Skin epidermis (tissue), 12 donors: Measurements from ENCODE around the gene PSEN2.

ENCODE experiments used
- H3K27ac ChIP-seq, 21 experiments: fragments of 200-600 bp; sonication (generic) in 11 of 21; one replicate each; pipeline ENCODE4 v1.5.0; 2020; ENCODE audit warnings: mild to moderate bottlenecking in 3 of 21, inconsistent platforms in 2 of 21, moderate library complexity in 2 of 21
- H3K4me3 ChIP-seq, 7 experiments: fragments of 200-600 bp; sonication (generic) in 2 of 7; one replicate each; pipeline ENCODE4 v1.5.0; 2020; ENCODE audit warnings: inconsistent platforms in 2 of 7, mild to moderate bottlenecking in 2 of 7, moderate library complexity in 1 of 7

Gene PSEN2

DNA sequence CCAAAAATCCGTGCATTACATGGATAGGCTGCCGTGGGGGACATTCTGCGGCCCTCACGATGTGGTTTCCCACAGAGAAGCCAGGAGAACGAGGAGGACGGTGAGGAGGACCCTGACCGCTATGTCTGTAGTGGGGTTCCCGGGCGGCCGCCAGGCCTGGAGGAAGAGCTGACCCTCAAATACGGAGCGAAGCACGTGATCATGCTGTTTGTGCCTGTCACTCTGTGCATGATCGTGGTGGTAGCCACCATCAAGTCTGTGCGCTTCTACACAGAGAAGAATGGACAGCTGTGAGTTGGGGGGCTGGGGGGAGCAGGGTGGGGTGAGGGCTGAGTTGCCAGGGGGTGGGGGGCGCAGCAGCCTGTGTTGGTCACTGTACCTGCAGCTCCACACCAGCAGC lies 13.2 kb downstream of the PSEN2 start:
- Histone ChIP-seq H3K27ac (peak overlapping the region in 1 of 21 experiments; percentile 78), H3K4me3 (no peak overlapping the region)

DNA sequence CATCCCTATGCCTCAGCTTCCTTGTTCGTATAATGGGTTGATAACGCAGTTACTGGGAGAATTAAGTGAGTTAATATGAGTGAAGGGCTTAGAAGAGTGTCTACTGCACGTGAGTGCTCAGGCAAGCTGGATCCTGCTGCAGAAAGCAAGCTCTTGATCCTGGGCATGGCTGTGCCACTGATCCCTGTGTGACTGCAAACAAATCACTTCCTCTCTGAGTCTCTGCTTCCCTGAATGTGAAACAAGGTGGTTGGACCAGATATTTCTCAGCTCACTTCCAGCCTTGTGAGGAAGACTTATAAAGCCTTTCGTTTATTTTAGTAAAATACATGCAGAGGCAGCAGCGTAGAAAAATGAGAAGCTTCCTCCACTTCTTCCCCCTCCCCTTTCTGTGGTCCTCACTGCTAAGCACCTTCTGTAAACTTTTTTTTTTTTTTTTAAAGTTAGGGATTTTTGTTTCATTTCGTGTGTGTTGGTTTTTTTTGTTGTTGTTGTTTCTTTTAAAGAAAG lies 13.8 kb downstream of the PSEN2 start:
- no peak overlapping the region for H3K4me3 ChIP-seq
- H3K27ac ChIP-seq = no peak overlapping the region

DNA sequence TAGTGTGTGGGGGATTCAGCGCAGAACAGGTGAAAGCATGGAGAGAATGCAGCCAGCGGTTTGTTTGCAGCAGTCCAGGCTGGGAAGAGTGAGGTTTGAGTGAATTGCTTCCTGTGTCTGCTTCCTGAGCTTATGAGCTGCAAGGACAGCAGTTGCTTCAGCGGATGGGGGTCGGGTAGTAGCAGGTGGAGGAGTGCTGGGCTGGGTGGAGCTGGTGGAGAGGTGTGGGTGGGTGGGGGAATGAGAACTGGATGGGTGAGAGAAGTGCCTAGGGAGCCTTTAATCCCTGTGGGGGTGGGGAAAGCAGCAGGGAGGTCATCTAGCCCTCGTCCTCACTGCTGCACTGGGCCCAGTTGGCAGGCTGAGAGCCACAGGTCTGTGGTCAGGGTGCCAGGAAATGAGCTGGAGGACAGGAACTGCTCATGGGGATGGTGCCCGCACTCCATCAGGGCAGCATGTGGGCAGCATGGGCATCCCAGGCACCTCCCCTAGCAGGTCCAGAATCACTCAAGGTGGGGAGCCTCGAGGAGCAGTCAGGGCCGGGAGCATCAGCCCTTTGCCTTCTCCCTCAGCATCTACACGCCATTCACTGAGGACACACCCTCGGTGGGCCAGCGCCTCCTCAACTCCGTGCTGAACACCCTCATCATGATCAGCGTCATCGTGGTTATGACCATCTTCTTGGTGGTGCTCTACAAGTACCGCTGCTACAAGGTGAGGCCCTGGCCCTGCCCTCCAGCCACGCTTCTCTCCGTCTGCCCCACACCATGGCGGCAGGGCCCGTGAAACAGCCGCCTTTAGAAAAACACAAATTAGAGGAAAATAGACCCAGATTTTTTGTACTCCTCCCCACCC lies 14.8 kb downstream of the PSEN2 start:
- Histone ChIP-seq H3K27ac (no peak overlapping the region), H3K4me3 (no peak overlapping the region)

DNA sequence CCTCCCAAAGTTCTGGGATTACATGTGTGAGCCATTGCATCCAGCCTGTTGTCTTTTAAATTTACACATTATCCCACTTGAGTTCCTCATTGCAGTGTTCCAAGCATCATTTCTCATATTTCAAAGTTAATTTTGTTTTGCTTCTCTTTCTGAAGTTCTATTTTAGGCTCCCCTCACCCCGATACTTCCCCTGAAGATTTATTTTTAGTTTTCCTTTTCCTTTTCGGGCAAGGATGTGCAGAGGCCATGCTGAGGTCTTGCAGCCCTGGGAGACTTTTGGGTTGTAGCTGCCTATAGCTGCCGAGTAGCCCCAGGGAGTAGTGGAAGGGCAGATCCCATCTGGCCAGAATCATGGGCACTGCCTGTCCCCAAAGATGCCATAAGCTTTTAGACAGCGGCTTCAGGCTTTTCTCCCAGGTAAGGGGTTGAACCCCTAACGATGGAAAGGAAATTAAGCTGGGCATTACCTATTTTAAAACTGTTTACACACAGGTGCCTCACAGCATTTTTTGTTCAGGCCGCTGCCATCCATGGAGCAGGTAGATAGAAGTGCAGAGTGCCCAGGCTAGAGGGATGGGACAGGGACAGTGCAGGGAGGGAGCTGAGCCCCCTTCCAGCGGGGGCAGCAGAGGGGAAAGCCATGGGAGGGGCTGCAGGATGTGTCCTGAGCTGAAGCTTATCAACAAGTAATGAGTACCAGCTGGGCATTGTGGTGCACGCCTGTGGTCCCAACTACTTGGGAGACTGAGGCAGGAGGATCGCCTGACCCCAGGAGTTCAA lies 15.9 kb downstream of the PSEN2 start:
- Histone ChIP-seq H3K27ac (no peak overlapping the region), H3K4me3 (no peak overlapping the region)

DNA sequence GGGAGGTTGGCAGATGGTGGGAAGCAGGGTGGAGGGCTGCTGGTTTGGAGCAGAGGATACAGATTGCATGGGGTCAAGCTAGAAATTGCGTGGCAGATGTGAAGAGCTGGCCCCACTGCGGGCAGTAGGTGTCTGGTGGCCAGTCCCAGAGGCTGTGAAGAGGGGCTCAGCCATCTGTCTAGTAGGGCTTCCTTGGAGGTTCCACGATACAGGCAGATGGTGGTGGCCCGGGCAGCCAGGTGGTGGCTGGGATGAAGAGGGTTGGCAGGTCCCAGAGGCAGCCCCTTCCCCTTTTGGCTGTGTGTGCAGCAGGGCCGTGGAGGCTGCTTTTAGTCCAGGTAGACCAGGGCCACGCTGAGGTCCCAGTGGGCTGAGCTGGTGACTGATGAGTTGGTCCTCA lies 16.6 kb downstream of the PSEN2 start:
- Histone ChIP-seq H3K4me3 (no peak overlapping the region), H3K27ac (no peak overlapping the region)

DNA sequence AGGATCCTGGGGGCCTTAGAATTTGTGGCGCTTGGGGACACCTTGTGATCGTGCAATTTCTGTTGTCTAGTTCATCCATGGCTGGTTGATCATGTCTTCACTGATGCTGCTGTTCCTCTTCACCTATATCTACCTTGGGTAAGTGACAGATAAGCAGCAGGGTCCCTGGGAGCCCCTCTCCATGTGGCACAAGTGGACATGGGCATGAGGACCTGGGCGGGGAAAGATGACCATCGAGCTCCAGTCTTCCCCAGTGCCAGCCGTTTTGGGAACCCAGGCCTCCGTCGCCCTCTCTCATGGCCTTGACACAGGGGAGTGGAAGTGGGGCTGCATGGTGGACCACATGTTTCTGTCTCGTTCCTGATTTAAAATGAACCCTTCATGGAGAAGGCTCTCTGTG lies 17.6 kb downstream of the PSEN2 start:
- H3K4me3 ChIP-seq = no peak overlapping the region
- H3K27ac ChIP-seq = no peak overlapping the region

DNA sequence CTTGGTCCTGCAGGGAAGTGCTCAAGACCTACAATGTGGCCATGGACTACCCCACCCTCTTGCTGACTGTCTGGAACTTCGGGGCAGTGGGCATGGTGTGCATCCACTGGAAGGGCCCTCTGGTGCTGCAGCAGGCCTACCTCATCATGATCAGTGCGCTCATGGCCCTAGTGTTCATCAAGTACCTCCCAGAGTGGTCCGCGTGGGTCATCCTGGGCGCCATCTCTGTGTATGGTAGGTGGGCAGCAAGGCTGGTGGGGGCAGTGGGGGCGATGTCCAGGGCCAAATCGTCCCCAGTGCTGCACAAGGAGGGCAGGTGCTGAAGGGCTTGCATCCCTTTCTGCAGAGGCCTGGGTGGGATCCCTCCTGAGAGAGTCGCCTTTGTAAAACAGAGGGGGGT lies 18.4 kb downstream of the PSEN2 start:
- H3K27ac ChIP-seq = no peak overlapping the region
- H3K4me3 ChIP-seq = no peak overlapping the region

DNA sequence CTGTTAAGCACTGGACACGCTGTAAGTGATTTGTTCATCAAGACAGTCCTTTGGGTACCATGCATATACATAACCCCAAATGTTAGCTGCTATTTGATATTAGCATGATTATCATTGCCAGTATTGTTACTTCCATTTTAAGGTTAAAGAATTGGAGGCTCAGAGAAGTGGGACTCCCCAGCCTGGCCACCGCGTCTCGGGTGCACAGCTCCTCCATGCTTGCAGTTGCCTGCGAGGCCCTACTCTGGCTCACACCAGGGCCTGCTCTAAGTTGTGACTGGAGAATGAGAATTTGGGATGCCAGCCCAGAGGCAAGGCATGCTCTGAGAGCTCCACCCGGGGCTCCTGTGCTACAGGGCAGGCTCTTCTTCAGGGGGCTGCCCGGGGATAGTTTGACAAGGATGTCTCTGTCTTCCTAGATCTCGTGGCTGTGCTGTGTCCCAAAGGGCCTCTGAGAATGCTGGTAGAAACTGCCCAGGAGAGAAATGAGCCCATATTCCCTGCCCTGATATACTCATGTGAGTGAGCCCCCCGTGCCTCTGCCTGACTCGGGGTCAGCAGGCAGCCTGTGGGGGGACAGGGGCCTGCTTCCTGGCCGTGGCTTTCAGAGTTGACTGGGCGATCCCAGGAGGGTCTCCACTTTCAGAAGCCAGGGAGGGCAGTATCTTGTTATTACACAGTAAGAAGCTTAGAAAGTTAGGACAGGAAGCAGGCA lies 19.4 kb downstream of the PSEN2 start:
- no peak overlapping the region for H3K27ac ChIP-seq
- H3K4me3 ChIP-seq = no peak overlapping the region

DNA sequence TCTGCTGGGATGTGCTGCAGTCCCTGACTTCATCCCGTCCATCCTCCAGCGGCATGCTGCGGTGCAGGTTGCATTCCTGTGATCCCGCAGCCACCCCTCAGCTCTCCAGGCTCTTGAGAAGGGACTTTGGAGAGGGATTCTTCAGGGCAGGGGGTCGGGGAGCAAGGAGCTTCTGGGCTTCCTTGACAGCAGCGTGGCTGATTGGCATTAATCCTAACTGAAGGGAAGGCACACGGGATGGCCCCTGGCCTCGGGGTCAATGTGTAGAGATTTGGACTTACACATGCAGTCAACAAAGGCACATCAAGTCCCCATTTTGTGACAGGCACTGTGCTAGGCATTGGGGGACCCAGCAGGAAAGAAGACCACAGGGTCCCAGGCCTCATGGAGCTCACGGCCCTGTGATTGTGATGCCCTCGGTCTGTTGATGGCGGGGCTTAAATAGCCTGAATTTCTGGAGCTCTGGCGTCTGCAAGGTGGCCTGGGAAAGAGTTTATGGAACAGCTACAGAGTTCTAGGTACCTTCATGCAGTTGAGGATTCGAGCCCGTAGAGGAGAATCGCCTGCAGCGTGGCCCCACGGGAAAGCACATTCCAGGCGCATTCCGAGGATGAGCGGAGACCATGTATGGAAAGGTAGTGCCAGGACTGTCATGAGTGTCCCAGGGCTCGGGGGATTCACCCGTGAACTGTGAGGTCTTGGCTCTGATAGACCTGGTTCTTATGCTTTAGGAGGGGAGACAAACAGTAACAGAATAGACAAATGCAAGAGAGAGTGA lies 20.1 kb downstream of the PSEN2 start:
- Histone ChIP-seq H3K4me3 (no peak overlapping the region), H3K27ac (no peak overlapping the region)

DNA sequence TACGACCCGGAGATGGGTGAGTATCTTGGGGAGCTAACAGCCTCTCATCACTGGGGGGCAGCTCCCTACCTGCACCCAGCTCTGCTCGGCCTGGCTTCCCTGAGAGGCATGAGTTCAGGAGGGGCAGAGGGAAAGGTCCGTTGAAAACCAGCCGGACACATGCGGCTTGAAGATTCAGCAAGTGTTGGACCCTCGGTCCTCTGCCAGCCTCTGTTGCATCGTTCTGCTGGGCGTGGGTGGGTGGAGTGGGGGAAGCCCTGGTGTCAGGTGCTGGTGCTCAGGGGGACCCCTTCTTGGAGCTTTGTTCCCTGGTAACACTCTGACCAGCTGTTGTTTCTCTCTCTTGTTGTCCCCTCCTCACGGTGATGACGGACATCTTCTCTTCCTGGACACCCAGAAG lies 20.9 kb downstream of the PSEN2 start:
- no peak overlapping the region for H3K27ac ChIP-seq
- H3K4me3 ChIP-seq = no peak overlapping the region

DNA sequence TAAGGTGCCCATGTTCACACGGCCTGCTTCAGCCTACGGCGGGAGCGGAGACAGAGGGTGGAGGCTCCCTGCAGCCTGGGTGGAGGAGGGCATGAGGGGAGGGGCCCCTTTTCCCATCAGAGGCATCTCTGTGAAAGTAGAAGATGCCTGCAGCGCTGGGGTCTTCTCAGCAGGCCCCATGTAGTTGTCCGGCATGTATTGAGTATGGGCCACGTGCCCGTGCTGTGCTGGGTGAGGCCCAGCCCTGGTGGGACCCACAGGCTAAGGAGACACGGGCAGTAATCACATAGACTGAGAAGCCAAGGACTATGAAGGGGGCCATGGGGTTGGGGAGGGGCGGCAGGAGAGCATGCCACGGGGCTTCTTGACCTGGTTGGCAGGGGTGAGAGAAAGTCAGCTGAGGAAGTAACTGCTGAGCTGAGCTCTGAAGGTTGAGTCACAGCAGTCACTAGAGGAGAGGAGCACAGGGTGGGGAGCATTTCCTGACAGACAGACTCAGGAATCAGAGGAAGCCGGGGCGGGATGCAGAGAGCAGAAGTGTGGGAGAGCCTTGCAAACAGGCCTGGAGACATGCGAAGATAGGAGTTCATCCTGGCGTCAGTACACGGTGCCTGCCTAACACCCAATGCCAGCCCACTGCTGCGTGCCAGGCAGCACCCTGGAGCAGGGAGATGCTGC lies 21.6 kb downstream of the PSEN2 start:
- peak overlapping the region in 4 of 21 experiments; percentile 19 to 33 (median 26) for H3K27ac ChIP-seq

DNA sequence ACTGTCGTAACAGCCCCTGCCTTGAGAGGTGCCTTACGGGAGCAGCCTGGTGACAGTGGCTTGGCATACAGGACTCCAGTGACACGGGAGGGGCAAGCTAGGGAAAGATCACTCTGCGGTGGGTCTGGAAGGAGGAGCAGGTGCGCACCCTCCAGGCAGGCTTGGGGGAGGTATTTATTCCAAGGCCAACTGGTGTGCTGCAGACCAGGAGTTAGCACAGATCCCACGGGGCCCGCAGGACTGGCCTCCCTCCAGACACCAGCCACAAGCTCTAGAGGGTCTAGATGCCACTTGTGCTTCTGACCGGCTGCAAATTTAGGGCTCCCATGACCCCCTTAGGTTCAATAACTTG lies 22.1 kb downstream of the PSEN2 start:
- Histone ChIP-seq H3K27ac (peak overlapping the region in 3 of 21 experiments; percentile 19 to 33 (median 29)), H3K4me3 (no peak overlapping the region)

More for the DNA sequence above, 21.6 kb downstream of the PSEN2 start:
- no peak overlapping the region for H3K4me3 ChIP-seq

DNA sequence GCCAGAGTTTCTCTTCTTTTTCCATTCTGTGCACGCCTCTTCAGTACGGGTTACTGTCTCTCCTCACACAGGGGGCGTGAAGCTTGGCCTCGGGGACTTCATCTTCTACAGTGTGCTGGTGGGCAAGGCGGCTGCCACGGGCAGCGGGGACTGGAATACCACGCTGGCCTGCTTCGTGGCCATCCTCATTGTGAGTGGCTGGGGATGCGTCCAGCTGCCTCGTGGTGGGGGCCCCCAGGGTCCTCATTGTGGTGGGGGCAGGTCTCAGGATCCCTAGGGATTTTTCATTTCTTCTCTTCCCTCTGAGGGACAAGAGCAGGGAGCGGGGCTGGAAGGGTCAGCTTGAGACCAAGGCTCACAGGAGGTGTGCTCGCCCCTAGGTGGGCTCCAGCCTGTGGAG lies 23.5 kb downstream of the PSEN2 start:
- Histone ChIP-seq H3K4me3 (no peak overlapping the region), H3K27ac (no peak overlapping the region)

DNA sequence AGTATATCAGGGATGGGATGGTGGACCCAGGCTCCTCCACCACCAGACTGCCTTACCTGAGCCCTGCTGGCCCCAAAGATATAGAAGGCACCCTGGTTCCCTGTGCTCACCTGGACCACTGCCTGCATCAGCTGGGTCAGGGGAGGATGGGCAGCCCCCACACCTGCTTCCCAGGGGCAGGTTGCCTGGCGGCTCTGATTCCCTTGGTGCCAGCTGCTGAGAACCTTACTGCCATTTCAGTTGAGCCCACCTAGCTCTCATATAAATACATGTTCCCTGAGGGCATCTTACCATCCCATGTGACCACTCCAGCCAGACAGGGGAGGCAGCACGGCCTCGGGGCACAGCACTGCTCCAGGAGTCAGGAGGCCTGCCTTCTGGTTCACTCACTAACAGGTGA lies 24.4 kb downstream of the PSEN2 start:
- no peak overlapping the region for H3K4me3 ChIP-seq

DNA sequence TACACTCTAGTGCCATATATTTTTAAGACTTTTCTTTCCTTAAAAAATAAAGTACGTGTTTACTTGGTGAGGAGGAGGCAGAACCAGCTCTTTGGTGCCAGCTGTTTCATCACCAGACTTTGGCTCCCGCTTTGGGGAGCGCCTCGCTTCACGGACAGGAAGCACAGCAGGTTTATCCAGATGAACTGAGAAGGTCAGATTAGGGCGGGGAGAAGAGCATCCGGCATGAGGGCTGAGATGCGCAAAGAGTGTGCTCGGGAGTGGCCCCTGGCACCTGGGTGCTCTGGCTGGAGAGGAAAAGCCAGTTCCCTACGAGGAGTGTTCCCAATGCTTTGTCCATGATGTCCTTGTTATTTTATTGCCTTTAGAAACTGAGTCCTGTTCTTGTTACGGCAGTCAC lies 25.2 kb downstream of the PSEN2 start:
- Histone ChIP-seq H3K4me3 (no peak overlapping the region), H3K27ac (no peak overlapping the region)

More for the DNA sequence above, 24.4 kb downstream of the PSEN2 start:
- no peak overlapping the region for H3K27ac ChIP-seq

DNA sequence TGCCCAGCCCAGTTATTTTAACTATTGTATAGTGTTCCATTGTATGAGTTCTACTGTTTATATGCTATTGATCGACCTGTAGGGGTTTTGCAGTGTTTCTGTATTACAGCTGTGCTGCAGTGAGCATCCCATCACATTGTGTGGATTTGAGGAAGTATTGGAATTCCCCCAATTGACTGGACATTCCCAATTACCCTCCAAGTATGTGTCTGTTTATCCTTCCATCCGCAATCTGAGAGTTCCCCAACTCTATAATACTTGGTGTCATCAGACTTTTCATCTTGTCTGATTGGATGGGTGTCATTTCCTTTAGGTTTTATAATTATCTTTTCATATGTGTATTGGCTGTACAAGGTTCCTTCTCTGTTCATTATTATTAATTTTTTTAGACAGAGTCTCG lies 27.8 kb downstream of the PSEN2 start:
- Histone ChIP-seq H3K4me3 (no peak overlapping the region), H3K27ac (no peak overlapping the region)

DNA sequence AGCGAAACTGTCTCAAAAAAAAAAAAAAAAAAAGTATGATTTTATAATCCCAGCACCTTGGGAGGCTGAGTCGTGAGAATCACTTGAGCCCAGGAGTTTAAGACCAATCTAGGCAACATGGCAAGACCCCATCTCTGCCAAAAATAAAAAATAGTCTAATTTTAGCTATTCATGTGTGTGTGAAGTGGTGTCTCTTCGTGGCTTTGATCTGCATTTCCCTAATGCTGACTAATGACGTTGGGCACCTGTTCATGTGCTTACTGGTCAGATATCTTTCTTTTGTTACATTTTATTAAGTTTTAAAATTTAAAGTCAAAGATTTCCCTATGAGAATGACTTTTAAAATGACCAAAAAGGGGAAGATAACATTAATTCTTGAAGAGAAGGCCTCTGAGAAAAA lies 31.0 kb downstream of the PSEN2 start:
- H3K27ac ChIP-seq = no peak overlapping the region
- H3K4me3 ChIP-seq = no peak overlapping the region

DNA sequence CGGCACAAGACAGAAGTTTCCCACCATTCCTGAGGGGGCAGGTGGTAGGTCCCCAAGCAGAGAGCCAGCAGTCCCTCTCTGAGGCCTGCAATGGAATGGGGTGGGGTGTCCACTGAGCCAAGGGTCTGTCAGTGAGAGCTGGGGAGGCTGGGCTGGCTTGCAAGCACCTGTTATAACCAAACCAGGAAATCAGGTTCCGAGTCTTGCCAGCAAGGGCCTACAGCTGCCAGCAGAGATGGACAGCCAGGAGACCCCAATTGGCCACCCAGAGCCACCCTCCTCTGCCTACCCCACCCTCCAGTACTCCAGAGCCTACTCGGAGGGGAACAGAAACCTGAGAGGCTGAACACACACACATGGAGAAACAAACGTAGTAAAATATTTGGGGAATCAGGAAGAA lies 32.2 kb downstream of the PSEN2 start:
- Histone ChIP-seq H3K4me3 (no peak overlapping the region), H3K27ac (no peak overlapping the region)
